DMS 273 (cell line): ENCODE data around the gene GSC2.
A peak's percentile ranks its signal among the peaks of the same experiment; 100 is the strongest.

Experiments
- DNase-seq: peaks from one replicate; lab custom pipeline; 2025; ENCODE audit not compliant: unreplicated experiment; lab: John Stamatoyannopoulos, UW

Gene GSC2

GRCh38 chr22:19122143-19122751, 27.8 kb downstream of the GSC2 start, which contains the start of gene DGCR2:
TSS of gene DGCR2 (minus strand) at chr22:19122412. CDS start at chr22:19122206, 206 bp downstream.
- peak; percentile 96 for DNase-seq

- DNase-seq = peak; percentile 49
Observed at GRCh38 chr22:19121631-19122142, 28.4 kb downstream of the GSC2 start.

- DNase-seq = peak; percentile 15
Observed at GRCh38 chr22:19120829-19121630, 29.1 kb downstream of the GSC2 start.

GRCh38 chr22:19119949-19120348, 30.1 kb downstream of the GSC2 start:
- no peak for DNase-seq

- no peak for DNase-seq
Observed at GRCh38 chr22:19118329-19118880, 31.7 kb downstream of the GSC2 start.

GRCh38 chr22:19117111-19117512, 33.0 kb downstream of the GSC2 start:
- DNase-seq = no peak

- no peak for DNase-seq
Observed at GRCh38 chr22:19115628-19116027, 34.5 kb downstream of the GSC2 start.

- no peak for DNase-seq
Observed at GRCh38 chr22:19114984-19115552, 35.0 kb downstream of the GSC2 start.

- no peak for DNase-seq
Observed at GRCh38 chr22:19113429-19113828, 36.7 kb downstream of the GSC2 start.

- DNase-seq = no peak
Observed at GRCh38 chr22:19111584-19111983, 38.5 kb downstream of the GSC2 start.

GRCh38 chr22:19111140-19111539, 39.0 kb downstream of the GSC2 start:
- DNase-seq = peak; percentile 21

- DNase-seq = no peak
Observed at GRCh38 chr22:19110646-19111045, 39.4 kb downstream of the GSC2 start.

GRCh38 chr22:19110064-19110458, 40.0 kb downstream of the GSC2 start:
- no peak for DNase-seq

- no peak for DNase-seq
Observed at GRCh38 chr22:19109198-19110063, 40.7 kb downstream of the GSC2 start.

GRCh38 chr22:19108807-19109197, 41.3 kb downstream of the GSC2 start:
- DNase-seq = no peak

- DNase-seq = no peak
Observed at GRCh38 chr22:19107730-19108074, 42.4 kb downstream of the GSC2 start.

GRCh38 chr22:19106886-19107729, 43.0 kb downstream of the GSC2 start:
- no peak for DNase-seq

- peak; percentile 44 for DNase-seq
Observed at GRCh38 chr22:19105867-19106802, 44.0 kb downstream of the GSC2 start.

- DNase-seq = peak; percentile 33
Observed at GRCh38 chr22:19105456-19105855, 44.6 kb downstream of the GSC2 start.
